Ovary (tissue), 3 donors: ENCODE measurements around the gene TMEM80.

Experiments
- POLR2A ChIP-seq: fragments of 450-650 bp; IDR thresholded peaks from one replicate; pipeline ENCODE4 v1.6.1; 2017; ENCODE audit warnings: antibody characterized with exemption, mild to moderate bottlenecking, moderate library complexity
- TF ChIP-seq, protein P1 (sequence below), 3 donors: fragments of 450-650 bp in 2 of 3; fragments of 200-600 bp in 1 of 3; IDR thresholded peaks; one replicate each; pipeline versions ENCODE4 v1.5.1 to v1.8.0; 2016 to 2022; ENCODE audit warnings: antibody characterized with exemption in 3 of 3, mild to moderate bottlenecking in 1 of 3
- donor health status: DM: no; HTN: no; CAD: no.

DNA sequence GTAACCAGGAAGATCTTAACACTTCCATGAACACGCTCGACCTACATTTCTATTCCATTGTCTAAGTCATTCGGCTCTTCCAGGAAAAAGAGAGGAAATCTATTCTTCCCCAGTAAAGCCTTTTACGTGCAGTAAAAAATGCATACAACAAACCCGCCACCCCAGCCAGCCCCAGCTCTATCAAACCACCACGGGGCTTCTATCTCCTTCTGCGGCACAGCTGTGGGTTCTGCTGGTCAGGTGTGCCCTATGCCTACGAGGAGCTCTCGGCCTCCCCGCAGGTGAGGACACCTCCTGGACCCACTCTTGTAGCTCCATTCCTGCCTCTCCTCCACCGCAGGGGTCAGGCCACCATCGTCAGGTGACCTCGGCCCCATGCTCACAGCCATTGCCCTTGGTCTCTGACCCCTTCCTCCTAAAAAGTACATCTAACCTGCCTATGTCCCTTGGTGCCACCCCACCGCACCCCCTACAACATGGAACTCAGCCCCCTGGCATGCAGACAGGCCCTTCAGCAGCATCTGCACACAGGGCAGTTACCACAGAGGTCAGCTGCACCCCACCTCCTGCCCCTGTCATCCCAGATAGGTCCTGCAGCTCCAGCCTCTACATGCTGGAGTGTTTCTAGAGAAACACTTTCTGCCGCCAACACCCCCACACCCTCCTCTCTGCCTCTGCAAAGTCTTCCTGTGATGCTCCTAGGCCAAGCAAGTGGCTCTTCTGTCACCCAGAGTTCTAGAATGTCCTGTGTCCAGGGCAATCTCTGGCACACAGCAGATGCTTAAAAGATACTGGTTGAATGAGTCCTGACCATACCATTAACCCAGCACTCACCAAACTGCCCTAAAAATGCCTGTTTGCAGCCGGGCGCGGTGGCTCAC, 3.7 kb upstream of the TMEM80 start:
- TF ChIP-seq, protein P1, sequence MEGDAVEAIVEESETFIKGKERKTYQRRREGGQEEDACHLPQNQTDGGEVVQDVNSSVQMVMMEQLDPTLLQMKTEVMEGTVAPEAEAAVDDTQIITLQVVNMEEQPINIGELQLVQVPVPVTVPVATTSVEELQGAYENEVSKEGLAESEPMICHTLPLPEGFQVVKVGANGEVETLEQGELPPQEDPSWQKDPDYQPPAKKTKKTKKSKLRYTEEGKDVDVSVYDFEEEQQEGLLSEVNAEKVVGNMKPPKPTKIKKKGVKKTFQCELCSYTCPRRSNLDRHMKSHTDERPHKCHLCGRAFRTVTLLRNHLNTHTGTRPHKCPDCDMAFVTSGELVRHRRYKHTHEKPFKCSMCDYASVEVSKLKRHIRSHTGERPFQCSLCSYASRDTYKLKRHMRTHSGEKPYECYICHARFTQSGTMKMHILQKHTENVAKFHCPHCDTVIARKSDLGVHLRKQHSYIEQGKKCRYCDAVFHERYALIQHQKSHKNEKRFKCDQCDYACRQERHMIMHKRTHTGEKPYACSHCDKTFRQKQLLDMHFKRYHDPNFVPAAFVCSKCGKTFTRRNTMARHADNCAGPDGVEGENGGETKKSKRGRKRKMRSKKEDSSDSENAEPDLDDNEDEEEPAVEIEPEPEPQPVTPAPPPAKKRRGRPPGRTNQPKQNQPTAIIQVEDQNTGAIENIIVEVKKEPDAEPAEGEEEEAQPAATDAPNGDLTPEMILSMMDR (IDR thresholded peaks at IDR 0.05) = no peak
- no peak for TF ChIP-seq POLR2A
